IPS-18a (cell line): Measurements from ENCODE around the gene TSPAN31.
A peak's percentile ranks its signal among the peaks of the same experiment; 100 is the strongest.

Experiments
- H3K27ac ChIP-seq: one replicate; pipeline ENCODE4 v1.5.1; 2013; ENCODE audit warnings: low read length
- H3K27me3 ChIP-seq: one replicate; pipeline ENCODE4 v1.6.1; 2013; ENCODE audit warnings: mild to moderate bottlenecking, low read length; ENCODE audit not compliant: control insufficient read depth, insufficient read depth
- H3K36me3 ChIP-seq: one replicate; pipeline ENCODE4 v1.6.1; 2013; ENCODE audit warnings: low read depth, low read length; ENCODE audit not compliant: control insufficient read depth
- H3K4me1 ChIP-seq: one replicate; pipeline ENCODE4 v1.6.1; 2013; ENCODE audit warnings: low read depth, low read length; ENCODE audit not compliant: control insufficient read depth
- H3K4me3 ChIP-seq: one replicate; pipeline ENCODE4 v1.5.1; 2013; ENCODE audit warnings: low read length
- H3K9ac ChIP-seq: one replicate; pipeline ENCODE4 v1.6.1; 2013; ENCODE audit warnings: mild to moderate bottlenecking, low read length, moderate library complexity
- H3K9me3 ChIP-seq: one replicate; pipeline ENCODE4 v1.6.1; 2013; ENCODE audit warnings: low read depth, low read length; ENCODE audit not compliant: control insufficient read depth

The TSPAN31 gene

GRCh38 chr12:57751432-57751787, 6.6 kb downstream of the TSPAN31 start:
- Histone ChIP-seq H3K9me3 (no peaks in the 10 kb centered on the region), H3K4me3 (peak overlapping the region; percentile 99), H3K27me3 (peaks cover 28% of the 10 kb centered on the region), H3K27ac (peak overlapping the region; percentile 88), H3K4me1 (peaks cover 15% of the 10 kb centered on the region), H3K36me3 (peaks cover 39% of the 10 kb centered on the region), H3K9ac (peak overlapping the region; percentile 100)

GRCh38 chr12:57751788-57752667, 7.2 kb downstream of the TSPAN31 start, which contains the start of gene CDK4:
Gene CDK4, minus strand, starts transcription at chr12:57752310. Its CDS starts 593 bp downstream, at chr12:57751717.
- H3K27ac ChIP-seq = peak within 1 kb of the TSS; percentile 88
- H3K9me3 ChIP-seq = no peaks in the 10 kb centered on the region
- peak within 1 kb of the TSS; percentile 99 for H3K4me3 ChIP-seq
- peaks cover 17% of the 10 kb centered on the region for H3K4me1 ChIP-seq
- H3K9ac ChIP-seq = peak within 1 kb of the TSS; percentile 100
- H3K36me3 ChIP-seq = peaks cover 33% of the 10 kb centered on the region
- H3K27me3 ChIP-seq = peaks cover 35% of the 10 kb centered on the region

GRCh38 chr12:57752668-57753000, 7.8 kb downstream of the TSPAN31 start:
- Histone ChIP-seq H3K9me3 (no peaks in the 10 kb centered on the region), H3K9ac (no peak overlapping the region), H3K4me1 (peaks cover 17% of the 10 kb centered on the region), H3K27ac (no peak overlapping the region), H3K4me3 (peak overlapping the region; percentile 43), H3K27me3 (peaks cover 41% of the 10 kb centered on the region), H3K36me3 (peaks cover 27% of the 10 kb centered on the region)

- no peaks in the 10 kb centered on the region for H3K9me3 ChIP-seq
- no peak overlapping the region for H3K27ac ChIP-seq
- peak overlapping the region; percentile 74 for H3K4me3 ChIP-seq
- H3K36me3 ChIP-seq = peaks cover 18% of the 10 kb centered on the region
- H3K27me3 ChIP-seq = peaks cover 44% of the 10 kb centered on the region
- H3K4me1 ChIP-seq = peaks cover 17% of the 10 kb centered on the region
- H3K9ac ChIP-seq = no peak overlapping the region
Measured at GRCh38 chr12:57753756-57754337, 9.0 kb downstream of the TSPAN31 start.

- Histone ChIP-seq H3K36me3 (peaks cover 10% of the 10 kb centered on the region), H3K27ac (no peak within 1 kb of the TSS)
Measured at GRCh38 chr12:57754411-57755193, 9.8 kb downstream of the TSPAN31 start, which contains the start of gene MARCHF9. Gene MARCHF9, plus strand, starts transcription at chr12:57755103. Its CDS starts 426 bp downstream, at chr12:57755529.

GRCh38 chr12:57755194-57755453, 10.3 kb downstream of the TSPAN31 start:
- Histone ChIP-seq H3K27me3 (peaks cover 44% of the 10 kb centered on the region), H3K9me3 (no peaks in the 10 kb centered on the region), H3K9ac (no peak overlapping the region), H3K27ac (no peak overlapping the region), H3K4me3 (no peak overlapping the region), H3K4me1 (peaks cover 17% of the 10 kb centered on the region), H3K36me3 (peaks cover 8% of the 10 kb centered on the region)

More at GRCh38 chr12:57754411-57755193, 9.8 kb downstream of the TSPAN31 start, which contains the start of gene MARCHF9:
- Histone ChIP-seq H3K4me1 (peaks cover 17% of the 10 kb centered on the region), H3K4me3 (peak within 1 kb of the TSS; percentile 74), H3K27me3 (peaks cover 44% of the 10 kb centered on the region), H3K9ac (no peak within 1 kb of the TSS), H3K9me3 (no peaks in the 10 kb centered on the region)

GRCh38 chr12:57755454-57756372, 10.9 kb downstream of the TSPAN31 start:
- peaks cover 17% of the 10 kb centered on the region for H3K4me1 ChIP-seq
- no peak overlapping the region for H3K27ac ChIP-seq
- peaks cover 44% of the 10 kb centered on the region for H3K27me3 ChIP-seq
- no peaks in the 10 kb centered on the region for H3K9me3 ChIP-seq
- H3K9ac ChIP-seq = no peak overlapping the region
- H3K4me3 ChIP-seq = peak overlapping the region; percentile 48
- peaks cover 2% of the 10 kb centered on the region for H3K36me3 ChIP-seq

GRCh38 chr12:57756406-57757341, 11.8 kb downstream of the TSPAN31 start:
- no peaks in the 10 kb centered on the region for H3K36me3 ChIP-seq
- peak overlapping the region; percentile 48 for H3K4me3 ChIP-seq
- H3K27me3 ChIP-seq = peaks cover 44% of the 10 kb centered on the region
- no peak overlapping the region for H3K27ac ChIP-seq
- no peaks in the 10 kb centered on the region for H3K9me3 ChIP-seq
- H3K4me1 ChIP-seq = peaks cover 17% of the 10 kb centered on the region
- H3K9ac ChIP-seq = no peak overlapping the region

GRCh38 chr12:57757771-57758170, 12.9 kb downstream of the TSPAN31 start:
- Histone ChIP-seq H3K4me1 (peaks cover 14% of the 10 kb centered on the region), H3K27me3 (peaks cover 47% of the 10 kb centered on the region), H3K9ac (no peak overlapping the region), H3K9me3 (no peaks in the 10 kb centered on the region), H3K36me3 (no peaks in the 10 kb centered on the region), H3K27ac (no peak overlapping the region), H3K4me3 (no peak overlapping the region)
